ENCODE results near the gene ACOT13. TPM values are rescaled to one million over a fixed set of nuclear protein-coding genes. Genes with fewer than 3 reads are reported as not detected.

The ACOT13 gene
- total RNA-seq, 1 donor from 2014 or later = 42.3 TPM

- no peak for TF ChIP-seq CTCF (IDR thresholded peaks at IDR 0.05; ENCODE audit: unreplicated experiment)
- Mint-ChIP-seq H3K27ac (peak within 1 kb of the TSS; percentile 100), H3K36me3 (ENCODE audit: insufficient read depth) (peaks cover 27% of the 10 kb centered on the region), H3K27me3 (no peaks in the 10 kb centered on the region), H3K4me3 (ENCODE audit: low read depth) (peak within 1 kb of the TSS; percentile 99), H3K4me1 (ENCODE audit: low read depth) (peaks cover 32% of the 10 kb centered on the region), H3K9me3 (ENCODE audit: low read depth) (no peaks in the 10 kb centered on the region)
- DNase-seq (ENCODE audit: low spot score, unreplicated experiment) = no peak
Measured at GRCh38 chr6:24719125-24719971, 52.5 kb downstream of the ACOT13 start, which contains the start of gene C6orf62. Gene C6orf62, minus strand, starts transcription at chr6:24719154. Its CDS starts 486 bp downstream, at chr6:24718668.

- DNase-seq (ENCODE audit: low spot score, unreplicated experiment) = peak; percentile 26
- H3K36me3 Mint-ChIP-seq (ENCODE audit: insufficient read depth) = peaks cover 21% of the 10 kb centered on the region
Measured at GRCh38 chr6:24720131-24720603, 53.3 kb downstream of the ACOT13 start.

GRCh38 chr6:24720604-24721460 is 54.0 kb downstream of the ACOT13 start:
- peak overlapping the region; percentile 100 for H3K27ac Mint-ChIP-seq
- H3K4me1 Mint-ChIP-seq (ENCODE audit: low read depth) = peaks cover 30% of the 10 kb centered on the region
- no peaks in the 10 kb centered on the region for H3K9me3 Mint-ChIP-seq (ENCODE audit: low read depth)
- no peaks in the 10 kb centered on the region for H3K27me3 Mint-ChIP-seq
- peaks cover 16% of the 10 kb centered on the region for H3K36me3 Mint-ChIP-seq (ENCODE audit: insufficient read depth)
- H3K4me3 Mint-ChIP-seq (ENCODE audit: low read depth) = peak overlapping the region; percentile 99
- no peak for TF ChIP-seq CTCF (IDR thresholded peaks at IDR 0.05; ENCODE audit: unreplicated experiment)
- DNase-seq (ENCODE audit: low spot score, unreplicated experiment) = peak; percentile 98

More at GRCh38 chr6:24720131-24720603, 53.3 kb downstream of the ACOT13 start:
- no peak for TF ChIP-seq CTCF (IDR thresholded peaks at IDR 0.05; ENCODE audit: unreplicated experiment)
- H3K27me3 Mint-ChIP-seq = no peaks in the 10 kb centered on the region
- H3K4me1 Mint-ChIP-seq (ENCODE audit: low read depth) = peaks cover 32% of the 10 kb centered on the region
- H3K4me3 Mint-ChIP-seq (ENCODE audit: low read depth) = peak overlapping the region; percentile 99
- no peaks in the 10 kb centered on the region for H3K9me3 Mint-ChIP-seq (ENCODE audit: low read depth)
- H3K27ac Mint-ChIP-seq = peak overlapping the region; percentile 100

- Mint-ChIP-seq H3K27ac (peak overlapping the region; percentile 100), H3K4me1 (ENCODE audit: low read depth) (peaks cover 28% of the 10 kb centered on the region), H3K27me3 (no peaks in the 10 kb centered on the region), H3K36me3 (ENCODE audit: insufficient read depth) (peaks cover 10% of the 10 kb centered on the region), H3K4me3 (ENCODE audit: low read depth) (peak overlapping the region; percentile 99), H3K9me3 (ENCODE audit: low read depth) (no peaks in the 10 kb centered on the region)
- no peak for DNase-seq (ENCODE audit: low spot score, unreplicated experiment)
- no peak for TF ChIP-seq CTCF (IDR thresholded peaks at IDR 0.05; ENCODE audit: unreplicated experiment)
Measured at GRCh38 chr6:24721461-24722215, 54.8 kb downstream of the ACOT13 start.
